H1 (cell line): ENCODE data around the gene CGB7. TPM values are rescaled to one million over a fixed set of nuclear protein-coding genes. Genes with fewer than 3 reads are reported as not detected.

ENCODE experiments used
- CTCF ChIA-PET: fragments of 300-600 bp; sonication (Branson Sonifier 250); formaldehyde crosslinking; loops from one replicate; lab custom pipeline; 2021; ENCODE audit not compliant: partially characterized antibody; lab: Charles Lee
- POLR2A ChIA-PET: fragments of 300-600 bp; sonication (Branson Sonifier 250); formaldehyde crosslinking; loops from one replicate; lab custom pipeline; 2021; ENCODE audit warnings: inconsistent platforms; ENCODE audit not compliant: partially characterized antibody; lab: Charles Lee
- DNase-seq, 2 experiments: peaks; one replicate each; pipeline versions ENCODE4 v3.0.0 to v3.0.0-alpha.2; 2010 to 2022; ENCODE audit warnings: low spot score in 2 of 2, low read depth in 1 of 2, mixed read lengths in 1 of 2
- FAIRE-seq: peaks from 2 replicates; lab custom pipeline; 2011; peaks lifted over from hg19 to GRCh38; lab: Jason Lieb, UNC
- H2AFZ ChIP-seq: 2 replicates; pipeline ENCODE4 v1.8.1; 2012; ENCODE audit warnings: low read length, inconsistent platforms
- H2AK5ac ChIP-seq: 2 replicates; pipeline ENCODE4 v1.6.1; 2013; ENCODE audit warnings: low read depth, low read length
- H2BK120ac ChIP-seq: replicated peaks from 2 replicates; pipeline ENCODE3; 2013; ENCODE audit warnings: low read depth, low read length, inconsistent platforms
- H2BK12ac ChIP-seq: 2 replicates; pipeline ENCODE4 v1.6.1; 2013; ENCODE audit warnings: low read depth, low read length
- H2BK15ac ChIP-seq: 2 replicates; pipeline ENCODE4 v1.6.1; 2013; ENCODE audit warnings: low read length
- H2BK20ac ChIP-seq: 2 replicates; pipeline ENCODE4 v1.6.1; 2013; ENCODE audit warnings: low read length
- H2BK5ac ChIP-seq: 2 replicates; pipeline ENCODE4 v1.6.1; 2013; ENCODE audit warnings: low read depth, low read length
- H3K14ac ChIP-seq: 2 replicates; pipeline ENCODE4 v1.6.1; 2013; ENCODE audit warnings: inconsistent platforms; ENCODE audit not compliant: insufficient read length
- H3K18ac ChIP-seq: 2 replicates; pipeline ENCODE4 v1.6.1; 2013; ENCODE audit warnings: low read length; ENCODE audit errors: extremely low read depth
- H3K23ac ChIP-seq: 2 replicates; pipeline ENCODE4 v1.6.1; 2013; ENCODE audit warnings: inconsistent platforms; ENCODE audit not compliant: insufficient read length
- H3K23me2 ChIP-seq: 2 replicates; pipeline ENCODE4 v1.6.1; 2013; ENCODE audit warnings: low read depth, low read length
- H3K27ac ChIP-seq: 2 replicates; pipeline ENCODE4 v1.6.1; 2011; ENCODE audit warnings: low read depth, low read length, inconsistent platforms
- H3K27me3 ChIP-seq, 4 experiments: replicated peaks in 1 of 4; 1 replicate in 1 of 4; 2 replicates in 3 of 4; pipeline versions ENCODE4 v1.6.1 to v1.8.1; 2011 to 2013; ENCODE audit warnings: low read length in 3 of 4, mild to moderate bottlenecking in 3 of 4, inconsistent platforms in 2 of 4, mixed read lengths in 2 of 4, moderate library complexity in 1 of 4; ENCODE audit not compliant: control insufficient read depth in 3 of 4, insufficient read depth in 3 of 4; ENCODE audit errors: extremely low read depth in 1 of 4
- H3K36me3 ChIP-seq, 4 experiments: 2 replicates each; pipeline versions ENCODE4 v1.6.1 to v1.8.1; 2011 to 2013; ENCODE audit warnings: mild to moderate bottlenecking in 4 of 4, low read length in 3 of 4, moderate library complexity in 2 of 4, control low read depth in 1 of 4, inconsistent platforms in 1 of 4; ENCODE audit not compliant: insufficient read depth in 4 of 4, control insufficient read depth in 2 of 4
- H3K4ac ChIP-seq: replicated peaks from 2 replicates; pipeline ENCODE3; 2013; ENCODE audit warnings: low read length, low read depth, mixed read lengths, inconsistent platforms; ENCODE audit not compliant: insufficient read length
- H3K4me1 ChIP-seq, 4 experiments: replicated peaks in 1 of 4; 1 replicate in 1 of 4; 2 replicates in 3 of 4; pipeline versions ENCODE4 v1.6.1 to v1.8.1; 2011 to 2013; ENCODE audit warnings: low read length in 3 of 4, inconsistent platforms in 2 of 4, mixed read lengths in 1 of 4; ENCODE audit not compliant: insufficient read depth in 4 of 4, control insufficient read depth in 3 of 4
- H3K4me2 ChIP-seq, 2 experiments: 2 replicates each; pipeline versions ENCODE4 v1.6.1 to v1.8.1; 2011 to 2013; ENCODE audit warnings: low read depth in 2 of 2, low read length in 2 of 2, control low read depth in 1 of 2, inconsistent platforms in 1 of 2, mild to moderate bottlenecking in 1 of 2; ENCODE audit not compliant: insufficient read depth in 1 of 2
- H3K4me3 ChIP-seq, 4 experiments: fragments of 200-600, 300-600 bp in 1 of 4; sonication (generic), shearing (Covaris generic), sonication (Bioruptor Twin) in 1 of 4; 2 replicates each; pipeline versions ENCODE4 v1.5.1 to v1.8.1; 2011 to 2016; ENCODE audit warnings: low read length in 4 of 4, low read depth in 3 of 4, control low read depth in 2 of 4, inconsistent platforms in 2 of 4, mild to moderate bottlenecking in 2 of 4, mixed read lengths in 1 of 4, moderate library complexity in 1 of 4; ENCODE audit not compliant: insufficient read depth in 2 of 4; ENCODE audit errors: extremely low read depth in 1 of 4
- H3K56ac ChIP-seq: replicated peaks from 2 replicates; pipeline ENCODE3; 2013; ENCODE audit warnings: low read depth, mild to moderate bottlenecking, mixed read lengths, low read length, inconsistent platforms; ENCODE audit not compliant: insufficient read length
- H3K79me1 ChIP-seq: 2 replicates; pipeline ENCODE4 v1.6.1; 2013; ENCODE audit warnings: low read depth, low read length, control low read depth
- H3K79me2 ChIP-seq, 2 experiments: 2 replicates each; pipeline versions ENCODE4 v1.6.1 to v1.8.1; 2012 to 2013; ENCODE audit warnings: low read length in 2 of 2, mild to moderate bottlenecking in 2 of 2, inconsistent platforms in 1 of 2; ENCODE audit not compliant: insufficient read depth in 2 of 2, control insufficient read depth in 1 of 2
- H3K9ac ChIP-seq, 4 experiments: replicated peaks in 1 of 4; 1 replicate in 1 of 4; 2 replicates in 3 of 4; pipeline versions ENCODE4 v1.6.1 to v1.8.1; 2011 to 2013; ENCODE audit warnings: low read depth in 3 of 4, low read length in 3 of 4, control low read depth in 2 of 4, mild to moderate bottlenecking in 2 of 4, moderate library complexity in 2 of 4, inconsistent platforms in 1 of 4; ENCODE audit errors: extremely low read depth in 1 of 4
- H3K9me3 ChIP-seq, 2 experiments: 2 replicates each; pipeline versions ENCODE4 v1.6.1 to v1.8.1; 2012 to 2013; ENCODE audit warnings: mild to moderate bottlenecking in 2 of 2, moderate library complexity in 2 of 2, control low read depth in 1 of 2, inconsistent platforms in 1 of 2, low read depth in 1 of 2, low read length in 1 of 2, mixed read lengths in 1 of 2; ENCODE audit not compliant: insufficient read depth in 2 of 2
- H4K20me1 ChIP-seq, 2 experiments: replicated peaks in 1 of 2; 2 replicates each; pipeline versions ENCODE3 to v1.8.1; 2011 to 2013; ENCODE audit warnings: inconsistent platforms in 2 of 2, low read length in 2 of 2, mild to moderate bottlenecking in 1 of 2; ENCODE audit not compliant: insufficient read depth in 2 of 2, control insufficient read depth in 1 of 2
- H4K5ac ChIP-seq: 2 replicates; pipeline ENCODE4 v1.6.1; 2013; ENCODE audit warnings: low read length, low read depth, mixed read lengths, inconsistent platforms; ENCODE audit not compliant: insufficient read length
- H4K8ac ChIP-seq: 2 replicates; pipeline ENCODE4 v1.8.0; 2013; ENCODE audit warnings: mild to moderate bottlenecking, moderate library complexity, low read length, inconsistent platforms; ENCODE audit not compliant: insufficient read depth; ENCODE audit errors: extremely low read depth
- H4K91ac ChIP-seq: replicated peaks from 2 replicates; pipeline ENCODE3; 2013; ENCODE audit warnings: low read length, mixed read lengths, inconsistent platforms; ENCODE audit not compliant: insufficient read length
- BCL11A ChIP-seq, 2 experiments: IDR thresholded peaks; one replicate each; pipeline ENCODE4 v1.6.1; 2011; ENCODE audit warnings: low read depth in 2 of 2, low read length in 2 of 2, mild to moderate bottlenecking in 2 of 2
- CBX8 ChIP-seq: fragments of 300-800, 300-1000 bp; sonication (generic); IDR thresholded peaks from 2 replicates; pipeline ENCODE4 v1.7.1; 2016; ENCODE audit warnings: low read depth, low read length, borderline replicate concordance
- KDM4A ChIP-seq: IDR thresholded peaks from one replicate; pipeline ENCODE4 v1.7.1; 2012; ENCODE audit warnings: low read depth, mild to moderate bottlenecking, moderate library complexity, low read length, inconsistent platforms; ENCODE audit not compliant: severe bottlenecking
- POLR2A ChIP-seq, 2 experiments: IDR thresholded peaks; 1 replicate in 1 of 2; 2 replicates in 1 of 2; pipeline ENCODE4 v1.6.1; 2011; ENCODE audit warnings: low read depth in 2 of 2, low read length in 2 of 2, mild to moderate bottlenecking in 2 of 2; ENCODE audit errors: control extremely low read depth in 1 of 2
- RNF2 ChIP-seq: fragments of 200-900, 300-1000 bp; sonication (generic); IDR thresholded peaks from 2 replicates; pipeline ENCODE4 v1.7.1; 2016; ENCODE audit warnings: borderline replicate concordance, low read depth, mild to moderate bottlenecking, antibody characterized with exemption, low read length; ENCODE audit not compliant: poor library complexity, severe bottlenecking; ENCODE audit errors: missing control alignments
- YY1 ChIP-seq: IDR thresholded peaks from 2 replicates; pipeline ENCODE4 v1.6.1; 2011; ENCODE audit warnings: low read depth, mild to moderate bottlenecking, low read length
- WGBS, 2 experiments: shearing (Covaris generic) in 1 of 2; methylation state at CpG; one replicate each; pipeline versions ENCODE4 v1.1.6 to v1.1.7; 2013 to 2015; ENCODE audit warnings: low lambda C conversion rate in 2 of 2, mixed read lengths in 2 of 2, inconsistent platforms in 1 of 2, low coverage in 1 of 2, missing lambda C conversion rate in 1 of 2; ENCODE audit not compliant: insufficient replicate concordance in 2 of 2, insufficient coverage in 1 of 2, insufficient read length in 1 of 2; ENCODE audit errors: extremely low coverage in 1 of 2, missing lambda C conversion rate in 1 of 2; 5-methylcytosine and 5-hydroxymethylcytosine counted together
- polyA plus RNA-seq, 7 experiments: library from polyadenylated mRNA; depleted of rRNA in 3 of 7; stranded (reverse) in 5 of 7; unstranded in 2 of 7; fragments of >200 nt in 5 of 7; fragments of 200-250 nt in 2 of 7; gene quantifications; 1 replicate in 5 of 7; 2 replicates in 1 of 7; 4 replicates in 1 of 7; pipeline versions ENCODE4 v1.2.1 to v1.2.3, GENCODE V29; 2011 to 2013; ENCODE audit warnings: missing spikeins in 2 of 7, mixed read lengths in 2 of 7
- total RNA-seq: library from RNA; stranded (reverse); fragmentation: NEBNext Ultra II Directional; extraction: Animal tissue kit (Norgen Biotek cat#: 25700); gene quantifications from 2 replicates; pipeline ENCODE4 v1.2.1, GENCODE V29; 2021
- TF ChIP-seq, protein P1 (sequence below), 3 experiments: IDR thresholded peaks; 1 replicate in 2 of 3; 2 replicates in 1 of 3; pipeline versions ENCODE4 v1.5.1 to v1.6.1; 2011; ENCODE audit warnings: low read length in 3 of 3, mild to moderate bottlenecking in 3 of 3, inconsistent platforms in 2 of 3, low read depth in 1 of 3, moderate library complexity in 1 of 3; ENCODE audit not compliant: insufficient read depth in 1 of 3; ENCODE audit errors: control extremely low read depth in 1 of 3
- TF ChIP-seq, protein P2 (sequence below): IDR thresholded peaks from 2 replicates; pipeline ENCODE4 v1.6.1; 2011; ENCODE audit warnings: low read length, improper control_type of control experiment

CGB7 gene
- total and polyA plus RNA-seq, 2 of the 8 experiments (the other 6 are each of a cell fraction or from before 2014, with no cell fraction given), result 1.2 to 2.2 TPM

DNA sequence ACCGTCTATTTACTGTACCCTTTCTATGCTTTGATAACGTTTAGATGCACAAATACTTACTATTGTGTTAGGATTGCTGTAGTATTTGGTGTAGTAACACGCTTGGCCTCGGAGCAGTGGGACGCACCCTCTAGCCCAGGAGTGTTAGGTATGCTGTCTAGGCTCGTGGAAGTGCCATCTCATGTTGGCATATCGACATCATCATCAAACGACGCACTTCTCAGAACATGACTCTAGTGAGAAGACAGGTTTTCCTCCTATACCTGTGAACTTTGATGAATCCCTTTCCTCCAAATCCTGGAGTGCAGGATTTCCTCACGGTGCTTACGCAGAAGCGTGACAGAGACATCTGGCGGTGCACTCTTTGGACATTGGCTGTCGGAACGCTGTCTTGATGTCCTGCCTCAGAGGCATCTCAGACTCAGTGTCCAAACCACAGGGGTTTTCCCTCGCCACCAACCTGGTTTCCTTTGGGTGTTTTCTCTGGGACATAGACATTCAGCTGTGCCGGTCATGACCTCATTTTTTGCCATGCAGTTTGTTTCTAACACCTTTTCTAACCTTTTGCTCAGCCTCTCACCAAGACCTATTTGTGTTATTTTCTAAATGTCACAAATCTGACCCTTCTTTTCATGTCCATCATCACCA lies 34.0 kb upstream of the CGB7 start:
- Histone ChIP-seq H2BK15ac (no peak overlapping the region), H3K79me1 (peaks cover 19% of the 10 kb centered on the region), H3K9ac (no peak overlapping the region), H2BK12ac (no peak overlapping the region), H3K27me3 (no peaks in the 10 kb centered on the region), H3K23me2 (no peaks in the 10 kb centered on the region), H3K56ac (no peak overlapping the region), H3K79me2 (peaks cover 25 to 66% of the 10 kb centered on the region in 2 experiments), H2BK120ac (no peak overlapping the region), H4K91ac (no peak overlapping the region), H3K14ac (no peak overlapping the region), H4K8ac (no peak overlapping the region), H3K9me3 (no peaks in the 10 kb centered on the region), H3K18ac (no peak overlapping the region), H4K5ac (no peak overlapping the region), H2AFZ (no peak overlapping the region), H2BK20ac (no peak overlapping the region), H3K27ac (no peak overlapping the region), H3K4me3 (no peak overlapping the region), H4K20me1 (peaks cover 30 to 42% of the 10 kb centered on the region in 2 experiments), H3K4me2 (no peak overlapping the region), H3K4me1 (peaks cover under 1 to 2% (median under 1%) of the 10 kb centered on the region in 4 experiments), H2BK5ac (no peak overlapping the region), H3K23ac (no peak overlapping the region), H3K4ac (no peak overlapping the region), H2AK5ac (no peak overlapping the region), H3K36me3 (peaks cover 34 to 76% (median 52%) of the 10 kb centered on the region in 4 experiments)
- ChIA-PET POLR2A (interaction anchor here (0.6 to 10.1 kb wide), 4 partner anchors 15 to 50 kb away, joined by 3 to 67 read pairs (median 4); partner anchors contain the start of gene LIN7B), CTCF (interaction anchor here (0.7 to 1.6 kb wide), 2 partner anchors 18 to 55 kb away, joined by 4 to 5 read pairs; no protein-coding TSS in a partner anchor)
- WGBS, 2 experiments, result 93% methylated on average over 17 of the region's 17 CpGs; no CpG with 5 or more reads in 1 of the 2 experiments
- no peak for FAIRE-seq
- DNase-seq, result no peak
- TF ChIP-seq YY1, result no peak
- TF ChIP-seq, protein P1, sequence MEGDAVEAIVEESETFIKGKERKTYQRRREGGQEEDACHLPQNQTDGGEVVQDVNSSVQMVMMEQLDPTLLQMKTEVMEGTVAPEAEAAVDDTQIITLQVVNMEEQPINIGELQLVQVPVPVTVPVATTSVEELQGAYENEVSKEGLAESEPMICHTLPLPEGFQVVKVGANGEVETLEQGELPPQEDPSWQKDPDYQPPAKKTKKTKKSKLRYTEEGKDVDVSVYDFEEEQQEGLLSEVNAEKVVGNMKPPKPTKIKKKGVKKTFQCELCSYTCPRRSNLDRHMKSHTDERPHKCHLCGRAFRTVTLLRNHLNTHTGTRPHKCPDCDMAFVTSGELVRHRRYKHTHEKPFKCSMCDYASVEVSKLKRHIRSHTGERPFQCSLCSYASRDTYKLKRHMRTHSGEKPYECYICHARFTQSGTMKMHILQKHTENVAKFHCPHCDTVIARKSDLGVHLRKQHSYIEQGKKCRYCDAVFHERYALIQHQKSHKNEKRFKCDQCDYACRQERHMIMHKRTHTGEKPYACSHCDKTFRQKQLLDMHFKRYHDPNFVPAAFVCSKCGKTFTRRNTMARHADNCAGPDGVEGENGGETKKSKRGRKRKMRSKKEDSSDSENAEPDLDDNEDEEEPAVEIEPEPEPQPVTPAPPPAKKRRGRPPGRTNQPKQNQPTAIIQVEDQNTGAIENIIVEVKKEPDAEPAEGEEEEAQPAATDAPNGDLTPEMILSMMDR (IDR thresholded peaks at IDR 0.05; ENCODE audit: control extremely low read depth in 1 of 3, insufficient read depth in 1 of 3, low read depth in 1 of 3, low read length in 3 of 3), result no peak
- TF ChIP-seq KDM4A, result no peak
- no peak for TF ChIP-seq POLR2A (IDR thresholded peaks at IDR 0.05; ENCODE audit: control extremely low read depth in 1 of 2, low read depth in 2 of 2, low read length in 2 of 2)
- TF ChIP-seq RNF2, result no peak
- TF ChIP-seq, protein P2, sequence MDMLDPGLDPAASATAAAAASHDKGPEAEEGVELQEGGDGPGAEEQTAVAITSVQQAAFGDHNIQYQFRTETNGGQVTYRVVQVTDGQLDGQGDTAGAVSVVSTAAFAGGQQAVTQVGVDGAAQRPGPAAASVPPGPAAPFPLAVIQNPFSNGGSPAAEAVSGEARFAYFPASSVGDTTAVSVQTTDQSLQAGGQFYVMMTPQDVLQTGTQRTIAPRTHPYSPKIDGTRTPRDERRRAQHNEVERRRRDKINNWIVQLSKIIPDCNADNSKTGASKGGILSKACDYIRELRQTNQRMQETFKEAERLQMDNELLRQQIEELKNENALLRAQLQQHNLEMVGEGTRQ, result no peak
- no peak for TF ChIP-seq BCL11A (IDR thresholded peaks at IDR 0.05; ENCODE audit: low read depth in 2 of 2, low read length in 2 of 2)
- TF ChIP-seq CBX8, result no peak
